ENCODE results near the gene ZC3H4.

The ZC3H4 gene

DNA sequence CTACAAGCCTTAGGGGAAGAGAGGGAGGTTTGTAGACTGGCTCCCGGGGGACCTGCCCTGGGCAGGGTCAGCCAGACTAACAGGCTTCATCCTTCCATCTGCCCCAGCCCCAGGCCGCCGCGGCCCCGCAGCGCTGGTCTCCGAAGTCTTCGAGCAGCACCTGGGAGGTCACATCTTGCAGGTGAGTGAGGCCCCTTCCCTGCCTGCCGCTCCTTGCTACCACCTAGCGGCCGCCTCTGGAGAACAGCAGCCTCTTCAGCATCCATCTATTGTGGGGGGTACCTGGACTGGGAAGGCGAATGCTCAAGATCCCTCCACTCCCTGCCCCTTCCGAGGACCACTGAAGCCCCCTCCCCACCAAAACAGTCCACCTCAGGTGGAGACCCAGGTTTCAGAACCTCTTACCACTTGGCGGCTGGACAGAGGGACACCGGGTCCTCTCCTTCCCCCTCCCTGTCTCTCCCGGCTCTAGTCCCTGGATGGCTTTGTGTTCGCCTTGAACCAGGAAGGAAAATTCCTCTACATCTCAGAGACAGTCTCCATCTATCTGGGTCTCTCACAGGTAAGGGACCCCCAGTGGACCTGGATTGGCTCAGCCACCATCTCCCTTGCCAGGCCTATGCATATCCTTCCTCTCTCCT lies 81.3 kb downstream of the ZC3H4 start:
- CTCF ChIA-PET = interaction anchor here (0.7 to 4.3 kb wide), 3 partner anchors 18 to 173 kb away, joined by 3 to 31 read pairs (median 3); no protein-coding TSS in a partner anchor
- H3K4me3 ChIP-seq (ENCODE audit: low read depth, low read length) = no peak overlapping the region
- TF ChIP-seq, protein P1, sequence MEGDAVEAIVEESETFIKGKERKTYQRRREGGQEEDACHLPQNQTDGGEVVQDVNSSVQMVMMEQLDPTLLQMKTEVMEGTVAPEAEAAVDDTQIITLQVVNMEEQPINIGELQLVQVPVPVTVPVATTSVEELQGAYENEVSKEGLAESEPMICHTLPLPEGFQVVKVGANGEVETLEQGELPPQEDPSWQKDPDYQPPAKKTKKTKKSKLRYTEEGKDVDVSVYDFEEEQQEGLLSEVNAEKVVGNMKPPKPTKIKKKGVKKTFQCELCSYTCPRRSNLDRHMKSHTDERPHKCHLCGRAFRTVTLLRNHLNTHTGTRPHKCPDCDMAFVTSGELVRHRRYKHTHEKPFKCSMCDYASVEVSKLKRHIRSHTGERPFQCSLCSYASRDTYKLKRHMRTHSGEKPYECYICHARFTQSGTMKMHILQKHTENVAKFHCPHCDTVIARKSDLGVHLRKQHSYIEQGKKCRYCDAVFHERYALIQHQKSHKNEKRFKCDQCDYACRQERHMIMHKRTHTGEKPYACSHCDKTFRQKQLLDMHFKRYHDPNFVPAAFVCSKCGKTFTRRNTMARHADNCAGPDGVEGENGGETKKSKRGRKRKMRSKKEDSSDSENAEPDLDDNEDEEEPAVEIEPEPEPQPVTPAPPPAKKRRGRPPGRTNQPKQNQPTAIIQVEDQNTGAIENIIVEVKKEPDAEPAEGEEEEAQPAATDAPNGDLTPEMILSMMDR (IDR thresholded peaks at IDR 0.05; ENCODE audit: insufficient read depth, low read length, missing control alignments) = peak; percentile 89
- POLR2A ChIA-PET = no interaction called here
- DNase-seq (ENCODE audit: low read depth, low spot score) = no peak

- TF ChIP-seq, protein P1 (IDR thresholded peaks at IDR 0.05; ENCODE audit: insufficient read depth, low read length, missing control alignments) = no peak
- no peak overlapping the region for H3K4me3 ChIP-seq (ENCODE audit: low read depth, low read length)
- POLR2A ChIA-PET = no interaction called here
- CTCF ChIA-PET = interaction anchor here (0.6 to 4.3 kb wide), 2 partner anchors 8 to 14 kb away, joined by 4 to 31 read pairs; no protein-coding TSS in a partner anchor
- no peak for DNase-seq (ENCODE audit: low read depth, low spot score)
These were observed 85.4 kb downstream of the ZC3H4 start for GRCh38 chr19:47028195-47028601.

DNA sequence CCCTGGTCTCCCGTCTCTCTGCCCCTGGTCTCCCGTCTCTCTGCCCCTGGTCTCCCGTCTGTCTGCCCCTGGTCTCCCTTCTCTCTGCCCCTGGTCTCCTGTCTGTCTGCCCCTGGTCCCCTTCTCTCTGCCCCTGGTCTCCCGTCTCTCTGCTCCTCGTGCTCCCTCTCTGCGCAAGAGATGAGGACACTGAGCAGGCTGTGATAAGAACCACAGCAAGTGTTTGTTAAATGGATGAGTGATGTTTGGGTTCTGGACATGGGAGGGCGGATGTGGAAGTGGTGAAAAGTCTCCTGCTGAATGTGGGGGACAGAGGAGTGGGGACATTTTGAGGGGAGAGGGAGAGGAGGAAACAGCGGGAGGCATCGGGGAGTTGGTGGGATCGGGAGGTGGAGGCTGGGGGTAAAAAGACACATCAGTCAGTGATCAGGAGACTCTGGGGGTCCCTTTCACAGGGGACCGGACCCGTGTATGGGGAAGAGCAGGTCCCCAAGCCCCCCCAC lies 85.9 kb downstream of the ZC3H4 start:
- no peak overlapping the region for H3K4me3 ChIP-seq (ENCODE audit: low read depth, low read length)
- CTCF ChIA-PET = no interaction called here
- POLR2A ChIA-PET = no interaction called here
- TF ChIP-seq, protein P1 (IDR thresholded peaks at IDR 0.05; ENCODE audit: insufficient read depth, low read length, missing control alignments) = no peak
- DNase-seq (ENCODE audit: low read depth, low spot score) = no peak

DNA sequence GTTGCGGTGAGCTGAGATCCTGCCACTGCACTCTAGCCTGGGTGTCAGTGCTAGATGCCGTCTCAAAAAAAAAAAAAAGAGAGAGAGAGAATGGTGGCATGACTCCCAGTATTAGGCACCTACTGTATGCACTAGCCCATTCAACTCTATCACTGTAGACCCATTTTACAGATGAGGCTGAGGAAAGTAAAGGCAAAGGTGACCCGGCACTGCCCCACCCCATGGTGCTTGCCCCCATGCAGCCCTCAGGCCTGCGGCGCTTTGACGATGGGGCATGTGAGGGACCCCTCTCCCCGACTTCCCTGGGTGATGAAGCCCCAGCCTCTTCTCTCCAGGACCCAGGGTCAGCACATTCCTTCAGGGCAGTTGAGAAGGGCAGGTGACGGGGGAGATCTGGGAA lies 86.7 kb downstream of the ZC3H4 start:
- no peak for DNase-seq (ENCODE audit: low read depth, low spot score)
- H3K4me3 ChIP-seq (ENCODE audit: low read depth, low read length) = no peak overlapping the region
- ChIA-PET CTCF (interaction anchor here (1.8 to 1.9 kb wide), 2 partner anchors 8 to 14 kb away, joined by 8 to 27 read pairs; no protein-coding TSS in a partner anchor), POLR2A (no interaction called here)
- TF ChIP-seq, protein P1 (IDR thresholded peaks at IDR 0.05; ENCODE audit: insufficient read depth, low read length, missing control alignments) = no peak

DNA sequence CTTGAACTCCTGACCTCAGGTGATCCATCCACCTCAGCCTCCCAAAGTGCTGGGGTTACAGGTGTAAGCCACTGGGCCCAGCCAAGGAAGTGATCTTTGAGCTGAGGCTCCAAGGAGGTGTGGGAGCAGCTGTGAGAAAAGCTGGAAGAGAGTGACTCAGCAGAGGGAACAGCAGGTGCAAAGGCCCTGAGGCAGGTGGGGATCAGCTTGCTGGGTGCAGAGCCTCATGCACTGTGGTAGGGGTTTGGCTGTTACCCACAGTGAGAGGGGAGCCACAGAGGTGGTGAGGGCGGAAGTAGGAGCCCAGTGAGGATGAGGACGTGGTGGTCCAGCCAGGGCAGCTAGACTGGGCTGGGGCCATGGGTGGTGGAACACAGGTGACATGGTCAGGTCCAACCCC lies 87.4 kb downstream of the ZC3H4 start:
- ChIA-PET POLR2A (no interaction called here), CTCF (interaction anchor here (1.8 to 1.9 kb wide), 2 partner anchors 9 to 13 kb away, joined by 8 to 27 read pairs; no protein-coding TSS in a partner anchor)
- H3K4me3 ChIP-seq (ENCODE audit: low read depth, low read length) = no peak overlapping the region
- TF ChIP-seq, protein P1 (IDR thresholded peaks at IDR 0.05; ENCODE audit: insufficient read depth, low read length, missing control alignments) = no peak
- DNase-seq (ENCODE audit: low read depth, low spot score) = no peak

GRCh38 chr19:47024502-47024901 lies 89.1 kb downstream of the ZC3H4 start:
- ChIA-PET CTCF (interaction anchor here (3.1 to 3.4 kb wide), 2 partner anchors 10 to 12 kb away, joined by 17 to 43 read pairs; no protein-coding TSS in a partner anchor), POLR2A (no interaction called here)
- no peak for DNase-seq (ENCODE audit: low read depth, low spot score)
- H3K4me3 ChIP-seq (ENCODE audit: low read depth, low read length) = no peak overlapping the region
- TF ChIP-seq, protein P1 (IDR thresholded peaks at IDR 0.05; ENCODE audit: insufficient read depth, low read length, missing control alignments) = no peak

Measured in AG04449 (cell line).